Peyer's patch (tissue), 4 donors: ENCODE results near the gene MIPEP.

ENCODE experiments used
- POLR2A ChIP-seq, 2 donors: fragments of 450-650 bp; IDR thresholded peaks; one replicate each; pipeline ENCODE4 v1.5.1; 2017; ENCODE audit warnings: antibody characterized with exemption in 2 of 2, mild to moderate bottlenecking in 2 of 2, moderate library complexity in 2 of 2
- TF ChIP-seq, protein P1 (sequence below), 6 experiments: fragments of 450-650 bp in 4 of 6; fragments of 200-600 bp in 2 of 6; sonication (generic) in 1 of 6; IDR thresholded peaks; one replicate each; pipeline ENCODE4 v1.5.1; 2017 to 2019; ENCODE audit warnings: antibody characterized with exemption in 6 of 6, mild to moderate bottlenecking in 3 of 6, moderate library complexity in 1 of 6

DNA sequence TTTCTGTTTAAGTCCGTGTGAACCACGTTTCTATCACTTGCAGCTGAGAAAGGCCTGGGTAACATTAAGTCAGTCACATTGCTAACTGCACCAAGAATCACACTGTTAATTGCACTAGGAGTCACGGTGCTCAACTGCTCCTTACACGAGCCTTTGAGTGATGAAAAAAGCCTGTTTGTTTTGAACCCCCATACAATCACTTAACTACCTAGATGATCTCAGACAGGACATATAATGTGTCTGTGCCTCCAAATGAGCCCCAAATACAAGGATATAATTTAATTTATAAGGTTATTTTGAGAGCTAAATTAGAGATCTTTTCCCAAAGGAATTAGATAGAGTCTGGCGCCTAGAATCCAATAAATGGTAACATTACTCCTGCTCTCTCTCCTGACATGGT is 84.1 kb downstream of the MIPEP start:
- TF ChIP-seq, protein P1, sequence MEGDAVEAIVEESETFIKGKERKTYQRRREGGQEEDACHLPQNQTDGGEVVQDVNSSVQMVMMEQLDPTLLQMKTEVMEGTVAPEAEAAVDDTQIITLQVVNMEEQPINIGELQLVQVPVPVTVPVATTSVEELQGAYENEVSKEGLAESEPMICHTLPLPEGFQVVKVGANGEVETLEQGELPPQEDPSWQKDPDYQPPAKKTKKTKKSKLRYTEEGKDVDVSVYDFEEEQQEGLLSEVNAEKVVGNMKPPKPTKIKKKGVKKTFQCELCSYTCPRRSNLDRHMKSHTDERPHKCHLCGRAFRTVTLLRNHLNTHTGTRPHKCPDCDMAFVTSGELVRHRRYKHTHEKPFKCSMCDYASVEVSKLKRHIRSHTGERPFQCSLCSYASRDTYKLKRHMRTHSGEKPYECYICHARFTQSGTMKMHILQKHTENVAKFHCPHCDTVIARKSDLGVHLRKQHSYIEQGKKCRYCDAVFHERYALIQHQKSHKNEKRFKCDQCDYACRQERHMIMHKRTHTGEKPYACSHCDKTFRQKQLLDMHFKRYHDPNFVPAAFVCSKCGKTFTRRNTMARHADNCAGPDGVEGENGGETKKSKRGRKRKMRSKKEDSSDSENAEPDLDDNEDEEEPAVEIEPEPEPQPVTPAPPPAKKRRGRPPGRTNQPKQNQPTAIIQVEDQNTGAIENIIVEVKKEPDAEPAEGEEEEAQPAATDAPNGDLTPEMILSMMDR (IDR thresholded peaks at IDR 0.05): no peak
- no peak for TF ChIP-seq POLR2A (IDR thresholded peaks at IDR 0.05)
